HepG2 (cell line): ENCODE measurements around the gene MFNG.

Source experiments
- ZNF891 ChIP-seq: sonication (generic); formaldehyde crosslinking; IDR thresholded peaks from 2 replicates; pipeline ENCODE4 v1.5.0; 2020; ENCODE audit warnings: mild to moderate bottlenecking, missing genetic modification reagents
- TF ChIP-seq, protein P1 (sequence below): sonication (generic); formaldehyde crosslinking; IDR thresholded peaks from 2 replicates; pipeline ENCODE4 v1.8.1; 2023; ENCODE audit warnings: missing genetic modification reagents, mild to moderate bottlenecking, borderline replicate concordance

DNA sequence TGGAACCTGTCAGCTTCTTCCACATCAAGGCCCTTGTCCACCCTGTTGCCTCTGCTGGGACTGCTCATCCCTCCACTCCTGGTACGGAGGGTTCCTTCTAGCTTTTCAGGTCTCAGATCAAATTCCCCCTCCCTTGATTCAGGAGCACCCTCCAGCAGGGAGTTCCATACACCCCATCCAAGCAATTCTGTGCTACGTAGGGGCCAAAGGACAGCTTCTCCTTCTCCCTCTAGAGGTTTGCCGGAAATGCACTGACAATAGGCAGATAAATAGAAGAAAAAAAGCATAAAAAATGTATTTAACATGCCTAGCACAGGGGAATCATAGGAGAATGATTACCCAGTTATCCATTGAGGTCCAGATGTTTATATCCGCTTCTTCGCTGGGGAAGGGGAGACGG, 36.3 kb upstream of the MFNG start:
- TF ChIP-seq, protein P1, sequence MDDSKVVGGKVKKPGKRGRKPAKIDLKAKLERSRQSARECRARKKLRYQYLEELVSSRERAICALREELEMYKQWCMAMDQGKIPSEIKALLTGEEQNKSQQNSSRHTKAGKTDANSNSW (CRISPR knock-in tag), result no peak
- TF ChIP-seq ZNF891, result no peak
